SHP77 treated with DMSO at 0.1 percent for 48 hours (cell line): Measurements from ENCODE around the gene BSG.
A peak's percentile ranks its signal among the peaks of the same experiment; 100 is the strongest.

Experiments
- DNase-seq: peaks from one replicate; lab custom pipeline; 2025; lab: John Stamatoyannopoulos, UW

The BSG gene

GRCh38 chr19:540867-541637 is 31.3 kb upstream of the BSG start:
- DNase-seq = no peak

DNA sequence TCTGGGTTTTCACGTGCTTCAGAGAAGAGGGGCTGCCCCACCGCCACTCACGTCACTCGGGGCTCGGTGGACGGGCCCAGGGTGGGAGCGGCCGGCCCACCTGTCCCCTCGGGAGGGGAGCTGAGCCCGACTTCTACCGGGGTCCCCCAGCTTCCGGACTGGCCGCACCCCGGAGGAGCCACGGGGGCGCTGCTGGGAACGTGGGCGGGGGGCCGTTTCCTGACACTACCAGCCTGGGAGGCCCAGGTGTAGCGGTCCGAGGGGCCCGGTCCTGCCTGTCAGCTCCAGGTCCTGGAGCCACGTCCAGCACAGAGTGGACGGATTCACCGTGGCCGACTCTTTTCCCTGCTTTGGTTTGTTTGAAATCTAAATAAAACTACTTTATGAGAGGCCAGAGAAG is 30.7 kb upstream of the BSG start:
- no peak for DNase-seq

DNA sequence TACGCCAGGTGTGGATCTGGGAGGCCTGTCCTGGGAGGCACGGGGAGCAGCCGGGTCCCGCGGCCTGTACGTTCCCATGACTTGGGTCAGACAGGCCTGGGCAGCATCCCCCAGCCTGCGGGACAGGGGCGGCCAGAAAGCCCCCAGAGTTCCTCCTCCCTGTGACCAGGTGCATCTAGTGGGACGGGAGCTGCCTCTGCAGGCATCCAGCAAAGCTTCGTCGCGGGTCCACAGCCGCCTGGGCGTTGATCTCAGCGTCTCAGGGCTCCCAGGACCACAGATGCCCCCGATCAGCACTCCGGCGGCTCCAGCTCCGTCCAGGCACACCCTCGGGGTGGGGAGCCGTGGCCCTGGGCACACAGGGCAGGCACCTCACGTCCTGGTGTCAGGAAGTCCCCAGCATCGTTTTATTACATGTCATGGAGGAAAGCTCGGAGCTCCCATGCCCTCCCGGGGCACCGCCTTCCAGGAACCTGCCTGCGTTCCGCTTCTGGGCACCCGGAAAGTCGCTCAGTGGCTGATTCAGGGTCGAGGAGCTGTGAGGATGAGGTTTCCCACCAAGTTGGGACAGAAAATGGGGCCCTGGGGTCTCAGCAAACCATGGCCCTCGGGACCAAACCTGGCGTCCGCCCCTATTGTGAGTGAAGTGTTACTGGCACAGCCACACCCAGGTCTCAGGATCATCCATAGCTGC is 30.1 kb upstream of the BSG start:
- DNase-seq = no peak

GRCh38 chr19:543910-544608 is 28.3 kb upstream of the BSG start, which contains the start of gene GZMM:
GZMM (plus strand) TSS chr19:544053; CDS start chr19:544072, 19 bp downstream.
- no peak for DNase-seq

DNA sequence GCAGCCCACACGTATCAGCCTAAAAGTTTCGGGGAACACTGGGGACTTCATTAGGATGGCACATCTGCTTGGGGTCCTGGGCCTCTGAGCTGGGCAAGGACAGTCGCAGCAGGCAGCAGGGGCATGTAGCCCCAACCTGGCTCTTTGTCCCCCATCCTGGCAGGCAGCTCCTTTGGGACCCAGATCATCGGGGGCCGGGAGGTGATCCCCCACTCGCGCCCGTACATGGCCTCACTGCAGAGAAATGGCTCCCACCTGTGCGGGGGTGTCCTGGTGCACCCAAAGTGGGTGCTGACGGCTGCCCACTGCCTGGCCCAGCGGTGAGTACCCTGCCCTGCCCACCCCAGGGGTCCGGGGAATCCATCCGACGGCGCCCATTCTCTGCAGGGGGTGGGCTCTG is 25.3 kb upstream of the BSG start:
- DNase-seq = no peak

- no peak for DNase-seq
These were observed 24.3 kb upstream of the BSG start for GRCh38 chr19:547836-548720.

GRCh38 chr19:548886-549830 is 23.2 kb upstream of the BSG start:
- DNase-seq = no peak

- DNase-seq = no peak
These were observed 17.6 kb upstream of the BSG start for GRCh38 chr19:554817-555216.

- DNase-seq = no peak
These were observed 17.0 kb upstream of the BSG start for GRCh38 chr19:555474-555808.

DNA sequence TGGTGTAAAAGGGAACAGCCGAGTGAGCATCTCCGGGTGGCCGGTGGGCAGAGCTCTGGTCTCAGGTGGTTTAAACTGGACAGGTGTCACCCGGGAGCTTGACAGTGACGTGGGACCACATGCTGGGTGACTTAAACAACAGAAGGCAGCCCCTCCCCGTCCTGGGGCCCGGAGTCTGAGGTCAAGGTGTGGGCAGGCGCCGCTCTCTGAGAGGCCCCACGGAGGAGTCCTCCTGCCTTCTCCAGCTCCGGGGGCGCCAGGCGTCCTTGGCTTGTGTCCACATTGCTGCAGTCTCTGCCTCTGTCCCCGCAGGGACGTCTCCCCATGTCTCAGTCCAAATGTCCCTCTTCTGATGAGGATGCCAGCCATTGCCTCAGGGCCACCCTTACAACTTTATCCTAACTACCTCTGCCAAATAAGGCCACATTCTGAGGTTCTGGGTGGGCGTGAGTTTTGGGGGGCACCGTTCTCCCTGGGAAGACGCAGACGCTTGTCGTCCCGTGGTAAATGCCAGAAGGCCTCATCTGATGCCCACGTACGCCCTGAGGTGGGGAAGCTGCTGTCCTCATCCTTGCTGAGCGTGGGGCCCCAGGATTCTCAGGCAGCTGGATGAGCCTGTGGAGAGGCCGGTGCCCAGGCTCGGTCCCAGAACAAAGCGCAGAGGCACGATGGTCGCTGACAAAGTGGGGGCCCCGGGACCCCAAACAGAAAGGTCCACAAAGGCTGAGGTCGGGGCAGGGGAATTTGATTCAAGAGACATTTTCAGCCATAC is 15.6 kb upstream of the BSG start:
- no peak for DNase-seq

- DNase-seq = no peak
These were observed 13.5 kb upstream of the BSG start for GRCh38 chr19:558770-559439.

GRCh38 chr19:560121-560520 is 12.3 kb upstream of the BSG start:
- DNase-seq = no peak

DNA sequence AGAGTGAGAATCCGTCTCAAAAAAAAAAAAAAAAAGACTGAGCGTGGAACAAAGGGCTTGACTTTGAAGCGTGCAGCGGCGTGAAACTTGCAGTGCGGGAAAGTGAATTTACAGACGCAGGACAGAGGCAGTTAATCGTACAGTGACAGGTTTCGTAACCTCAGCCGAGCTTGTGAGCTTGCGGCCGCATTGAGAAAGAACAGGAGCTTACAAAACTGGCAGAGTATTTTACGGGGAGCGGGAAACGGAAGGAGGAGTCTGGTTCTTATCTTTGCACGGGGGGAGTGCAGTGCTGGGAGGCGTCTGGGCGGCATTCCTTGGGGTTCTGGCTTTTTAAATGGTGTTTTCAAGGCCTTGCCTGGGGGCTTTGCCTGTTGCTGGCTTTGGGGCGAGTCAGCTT is 6.0 kb upstream of the BSG start:
- no peak for DNase-seq

- DNase-seq = no peak
These were observed 5.6 kb upstream of the BSG start for GRCh38 chr19:566844-567243.

DNA sequence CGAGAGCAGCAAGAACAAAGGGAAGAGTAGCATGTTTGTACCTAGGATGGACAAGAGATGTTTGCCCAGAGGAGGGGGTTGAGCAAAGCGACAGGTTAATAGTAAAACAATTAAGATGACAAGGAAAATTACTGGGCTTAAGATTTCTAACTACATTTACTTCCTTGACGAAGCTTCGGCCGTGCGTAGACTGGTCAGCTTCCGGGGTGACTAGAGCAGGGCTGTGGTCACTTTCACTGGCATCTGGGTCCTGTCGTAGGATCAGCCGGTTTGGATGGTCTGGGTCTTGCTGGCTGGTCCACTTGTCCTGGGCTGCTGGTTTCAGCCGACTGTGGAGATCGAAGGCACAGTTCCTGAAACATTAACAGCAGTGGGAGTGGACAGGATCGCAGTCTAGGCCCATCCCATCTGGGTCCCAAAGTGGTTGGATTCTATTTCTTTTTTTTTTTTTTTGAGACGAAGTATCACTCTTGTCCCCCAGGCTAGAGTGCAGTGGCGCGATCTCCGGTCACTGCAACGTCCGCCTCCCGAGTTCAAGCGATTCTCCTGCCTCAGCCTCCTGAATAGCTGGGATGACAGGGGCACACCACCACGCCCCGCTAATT is 5.0 kb upstream of the BSG start:
- no peak for DNase-seq

DNA sequence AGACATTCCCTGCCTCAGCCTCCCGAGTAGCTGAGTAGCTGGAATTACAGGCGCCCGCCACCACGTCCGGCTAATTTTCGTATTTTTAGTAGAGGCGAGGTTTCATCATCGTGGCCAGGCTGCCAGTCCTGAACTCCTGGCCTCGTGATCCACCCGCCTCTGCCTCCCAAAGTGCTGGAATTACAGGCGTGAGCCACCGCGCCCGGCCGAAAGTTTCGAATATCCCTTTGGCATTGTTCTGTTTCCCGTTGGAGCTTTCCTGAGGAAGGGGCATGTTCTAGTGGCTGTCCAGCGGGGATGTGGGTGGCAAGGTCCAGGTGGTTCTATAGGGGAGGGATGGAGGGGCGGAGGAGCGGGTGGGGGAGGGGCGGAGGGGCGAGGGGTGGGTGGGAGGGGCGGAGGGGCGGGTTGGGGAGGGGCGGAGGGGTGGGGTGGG is 2.1 kb upstream of the BSG start:
- no peak for DNase-seq

GRCh38 chr19:570937-571565 is 1.3 kb upstream of the BSG start:
- DNase-seq = peak; percentile 57

DNA sequence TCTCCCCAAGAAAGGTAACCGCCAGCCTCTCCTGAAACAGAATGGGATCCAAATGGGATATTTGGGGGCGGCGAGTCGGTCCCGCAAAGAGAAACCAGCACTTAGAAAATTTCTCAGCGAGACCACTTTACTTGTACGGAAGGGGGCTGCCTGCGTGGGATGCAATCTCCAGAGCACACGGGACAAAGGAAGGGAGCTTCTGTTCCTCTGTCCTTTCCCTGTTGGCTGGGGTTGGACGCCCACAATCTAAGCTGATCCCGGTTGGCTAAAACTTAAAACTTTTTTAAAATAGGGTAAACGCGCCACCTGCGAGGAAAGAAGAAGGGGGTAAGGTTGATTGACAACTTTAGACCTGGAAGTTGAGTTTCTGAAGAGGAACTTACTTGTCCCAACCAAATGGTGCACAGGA is 826 bp upstream of the BSG start:
- DNase-seq = no peak
